ENCODE results near the gene CNNM2. TPM values are rescaled to one million over a fixed set of nuclear protein-coding genes. Genes with fewer than 3 reads are reported as not detected.

Gene CNNM2
- total RNA-seq, 1 donor = 9.4 TPM

- H3K9me3 ChIP-seq (ENCODE audit: low read depth, low read length) = no peaks in the 10 kb centered on the region
- H3K27me3 ChIP-seq (ENCODE audit: insufficient read depth, low read length) = no peaks in the 10 kb centered on the region
- no peak overlapping the region for H3K4me2 ChIP-seq (ENCODE audit: insufficient read depth, low read length)
- H3K27ac ChIP-seq (ENCODE audit: low read depth, low read length) = no peak overlapping the region
- no peak for TF ChIP-seq CTCF (IDR thresholded peaks at IDR 0.05; ENCODE audit: extremely low read depth, low read depth, low read length)
- no peak overlapping the region for H2AFZ ChIP-seq (ENCODE audit: low read length)
- peaks cover 23% of the 10 kb centered on the region for H3K36me3 ChIP-seq (ENCODE audit: insufficient read depth, low read length)
- DNase-seq (ENCODE audit: insufficient read length, low spot score, missing footprints) = peak; percentile 62
- no peak overlapping the region for H3K4me3 ChIP-seq (ENCODE audit: insufficient read depth, low read length)
- H3K79me2 ChIP-seq (ENCODE audit: insufficient read depth, low read length) = no peaks in the 10 kb centered on the region
- H3K4me1 ChIP-seq (ENCODE audit: insufficient read depth, low read length) = no peaks in the 10 kb centered on the region
- H4K20me1 ChIP-seq (ENCODE audit: insufficient read depth, low read length) = no peaks in the 10 kb centered on the region
Observed at GRCh38 chr10:103082683-103083082, 164.6 kb downstream of the CNNM2 start.

GRCh38 chr10:103083266-103083976 is 165.3 kb downstream of the CNNM2 start:
- TF ChIP-seq CTCF (IDR thresholded peaks at IDR 0.05; ENCODE audit: extremely low read depth, low read depth, low read length) = no peak
- Histone ChIP-seq H3K27ac (ENCODE audit: low read depth, low read length) (no peak overlapping the region), H3K36me3 (ENCODE audit: insufficient read depth, low read length) (peaks cover 23% of the 10 kb centered on the region)

GRCh38 chr10:103083977-103084320 is 165.9 kb downstream of the CNNM2 start:
- Histone ChIP-seq H3K9me3 (ENCODE audit: low read depth, low read length) (no peaks in the 10 kb centered on the region), H3K27me3 (ENCODE audit: insufficient read depth, low read length) (no peaks in the 10 kb centered on the region), H3K36me3 (ENCODE audit: insufficient read depth, low read length) (peaks cover 25% of the 10 kb centered on the region), H3K27ac (ENCODE audit: low read depth, low read length) (no peak overlapping the region), H3K4me1 (ENCODE audit: insufficient read depth, low read length) (no peaks in the 10 kb centered on the region), H2AFZ (ENCODE audit: low read length) (no peak overlapping the region), H3K79me2 (ENCODE audit: insufficient read depth, low read length) (no peaks in the 10 kb centered on the region), H3K4me3 (ENCODE audit: insufficient read depth, low read length) (no peak overlapping the region), H4K20me1 (ENCODE audit: insufficient read depth, low read length) (no peaks in the 10 kb centered on the region), H3K4me2 (ENCODE audit: insufficient read depth, low read length) (no peak overlapping the region)
- DNase-seq (ENCODE audit: insufficient read length, low spot score, missing footprints) = peak; percentile 72
- TF ChIP-seq CTCF (IDR thresholded peaks at IDR 0.05; ENCODE audit: extremely low read depth, low read depth, low read length) = no peak

More at GRCh38 chr10:103083266-103083976, 165.3 kb downstream of the CNNM2 start:
- Histone ChIP-seq H3K79me2 (ENCODE audit: insufficient read depth, low read length) (no peaks in the 10 kb centered on the region), H3K27me3 (ENCODE audit: insufficient read depth, low read length) (no peaks in the 10 kb centered on the region), H3K4me2 (ENCODE audit: insufficient read depth, low read length) (no peak overlapping the region), H4K20me1 (ENCODE audit: insufficient read depth, low read length) (no peaks in the 10 kb centered on the region), H2AFZ (ENCODE audit: low read length) (no peak overlapping the region), H3K4me1 (ENCODE audit: insufficient read depth, low read length) (no peaks in the 10 kb centered on the region), H3K4me3 (ENCODE audit: insufficient read depth, low read length) (no peak overlapping the region), H3K9me3 (ENCODE audit: low read depth, low read length) (no peaks in the 10 kb centered on the region)
- no peak for DNase-seq (ENCODE audit: insufficient read length, low spot score, missing footprints)

GRCh38 chr10:103086261-103086660 is 168.2 kb downstream of the CNNM2 start:
- H3K27ac ChIP-seq (ENCODE audit: low read depth, low read length) = no peak overlapping the region
- no peak overlapping the region for H3K4me2 ChIP-seq (ENCODE audit: insufficient read depth, low read length)

More at GRCh38 chr10:103086261-103086660, 168.2 kb downstream of the CNNM2 start:
- Histone ChIP-seq H3K4me1 (ENCODE audit: insufficient read depth, low read length) (no peaks in the 10 kb centered on the region), H3K9me3 (ENCODE audit: low read depth, low read length) (no peaks in the 10 kb centered on the region), H3K27me3 (ENCODE audit: insufficient read depth, low read length) (no peaks in the 10 kb centered on the region), H3K36me3 (ENCODE audit: insufficient read depth, low read length) (peaks cover 48% of the 10 kb centered on the region), H4K20me1 (ENCODE audit: insufficient read depth, low read length) (no peaks in the 10 kb centered on the region), H2AFZ (ENCODE audit: low read length) (no peak overlapping the region), H3K4me3 (ENCODE audit: insufficient read depth, low read length) (no peak overlapping the region), H3K79me2 (ENCODE audit: insufficient read depth, low read length) (no peaks in the 10 kb centered on the region)
- DNase-seq (ENCODE audit: insufficient read length, low spot score, missing footprints) = no peak
- no peak for TF ChIP-seq CTCF (IDR thresholded peaks at IDR 0.05; ENCODE audit: extremely low read depth, low read depth, low read length)

Measured in osteoblast (primary cell).